Sigmoid colon (tissue), 4 donors: Measurements from ENCODE around the gene KCTD3.
A peak's percentile ranks its signal among the peaks of the same experiment; 100 is the strongest.

Source experiments
- CTCF ChIP-seq, 4 experiments: fragments of 450-650 bp in 3 of 4; fragments of 200-600 bp in 1 of 4; IDR thresholded peaks; one replicate each; pipeline ENCODE4 v1.5.1; 2016 to 2019; ENCODE audit warnings: antibody characterized with exemption in 4 of 4, mild to moderate bottlenecking in 3 of 4, moderate library complexity in 2 of 4
- EP300 ChIP-seq, 4 donors: sonication (generic); formaldehyde crosslinking; IDR thresholded peaks; one replicate each; pipeline ENCODE4 v1.6.1; 2017; ENCODE audit warnings: antibody characterized with exemption in 4 of 4
- POLR2A ChIP-seq, 2 donors: fragments of 450-650 bp; IDR thresholded peaks; one replicate each; pipeline ENCODE4 v1.6.1; 2016; ENCODE audit warnings: antibody characterized with exemption in 2 of 2, mild to moderate bottlenecking in 2 of 2, moderate library complexity in 2 of 2
- POLR2AphosphoS5 ChIP-seq, 4 donors: sonication (generic); formaldehyde crosslinking; IDR thresholded peaks; one replicate each; pipeline ENCODE4 v1.6.1; 2017; ENCODE audit warnings: antibody characterized with exemption in 4 of 4

- TF ChIP-seq CTCF (IDR thresholded peaks at IDR 0.05): no peak
- TF ChIP-seq POLR2A (IDR thresholded peaks at IDR 0.05): peak; percentile 23 to 52
- no peak for TF ChIP-seq EP300 (IDR thresholded peaks at IDR 0.05)
- TF ChIP-seq POLR2AphosphoS5 (IDR thresholded peaks at IDR 0.05): peak; percentile 30 to 86 (median 82)
Observed at GRCh38 chr1:215566556-215567490, at the start of gene KCTD3.
